ENCODE data around the gene ISX. TPM values are rescaled to one million over a fixed set of nuclear protein-coding genes. Genes with fewer than 3 reads are reported as not detected.

ISX gene
- total RNA-seq, 2 experiments from 2014 or later = not detected

Other genes starting within 250 kb of the ISX start
- gene HMGXB4, start 191.3 kb downstream of the ISX start, total RNA-seq (2014; rRNA removed; shearing (Covaris generic)) = 25.0 and 25.2 TPM in 2 replicates
- 46.9 and 50.2 TPM in 2 replicates for gene HMGXB4, start 191.3 kb downstream of the ISX start, total RNA-seq (2022)
- 14.6 and 22.7 TPM in 2 replicates for gene TOM1, start 233.7 kb downstream of the ISX start, total RNA-seq (2014; rRNA removed; shearing (Covaris generic))
- 24.4 and 30.6 TPM in 2 replicates for gene TOM1, start 233.7 kb downstream of the ISX start, total RNA-seq (2022)

Data from OCI-LY7 (cell line).